SK-N-SH (cell line): ENCODE data around the gene SCTR. TPM values are rescaled to one million over a fixed set of nuclear protein-coding genes. Genes with fewer than 3 reads are reported as not detected.

Source experiments
- CTCF ChIA-PET: fragments of 300-600, 350-600 bp; formaldehyde crosslinking; extraction: SDS; loops from one replicate; lab custom pipeline; 2021; lab: Yijun Ruan, JAX
- POLR2A ChIA-PET: fragments of 350-600 bp; sonication (Branson Sonifier 250); formaldehyde crosslinking; extraction: SDS; loops from one replicate; lab custom pipeline; 2020; ENCODE audit warnings: antibody characterized with exemption, inconsistent platforms; lab: Yijun Ruan, JAX
- DNase-seq: peaks from one replicate; pipeline ENCODE4 v3.0.0; 2012
- H2AFZ ChIP-seq: fragments of 200-600 bp; sonication (generic); 2 replicates; pipeline ENCODE4 v1.8.1; 2016; ENCODE audit warnings: antibody characterized with exemption, mild to moderate bottlenecking, low read depth
- H3F3A ChIP-seq: fragments of 200-600 bp; sonication (generic); replicated peaks from 2 replicates; pipeline ENCODE3; 2016; ENCODE audit warnings: antibody characterized with exemption, mild to moderate bottlenecking; ENCODE audit not compliant: insufficient read depth
- H3K27ac ChIP-seq, 2 experiments: fragments of 200-500 bp in 1 of 2; fragments of 200-600 bp in 1 of 2; sonication (Bioruptor generic) in 1 of 2; sonication (generic), shearing (Covaris generic) in 1 of 2; 2 replicates each; pipeline versions ENCODE4 v1.5.1 to v1.6.1; 2014 to 2016; ENCODE audit warnings: low read depth in 2 of 2, inconsistent platforms in 1 of 2, low read length in 1 of 2, mild to moderate bottlenecking in 1 of 2, mixed read lengths in 1 of 2
- H3K27me3 ChIP-seq: fragments of 200-600 bp; sonication (generic), shearing (Covaris generic); 2 replicates; pipeline ENCODE4 v1.6.1; 2016; ENCODE audit warnings: mixed run types; ENCODE audit not compliant: insufficient read depth
- H3K36me3 ChIP-seq, 2 experiments: fragments of 200-500 bp in 1 of 2; fragments of 200-600 bp in 1 of 2; sonication (Bioruptor generic) in 1 of 2; sonication (generic) in 1 of 2; replicated peaks in 1 of 2; 2 replicates each; pipeline versions ENCODE3 to v1.5.1; 2014 to 2016; ENCODE audit warnings: low read length in 1 of 2, mild to moderate bottlenecking in 1 of 2; ENCODE audit not compliant: insufficient read depth in 2 of 2, control insufficient read depth in 1 of 2
- H3K4me1 ChIP-seq, 2 experiments: fragments of 200-500 bp in 1 of 2; fragments of 200-600 bp in 1 of 2; sonication (Bioruptor generic) in 1 of 2; sonication (generic), shearing (Covaris generic) in 1 of 2; 2 replicates each; pipeline versions ENCODE4 v1.5.1 to v1.6.1; 2014 to 2016; ENCODE audit warnings: low read depth in 1 of 2, low read length in 1 of 2, mixed run types in 1 of 2; ENCODE audit not compliant: insufficient read depth in 2 of 2, control insufficient read depth in 1 of 2
- H3K4me2 ChIP-seq: fragments of 200-600 bp; sonication (generic), shearing (Covaris generic); 2 replicates; pipeline ENCODE4 v1.6.1; 2017; ENCODE audit warnings: mixed run types
- H3K4me3 ChIP-seq, 2 experiments: fragments of 200-500 bp in 1 of 2; fragments of 200-600 bp in 1 of 2; sonication (Bioruptor generic) in 1 of 2; sonication (generic), shearing (Covaris generic) in 1 of 2; 2 replicates each; pipeline versions ENCODE4 v1.5.1 to v1.8.1; 2014 to 2016; ENCODE audit warnings: low read depth in 2 of 2, inconsistent platforms in 1 of 2, low read length in 1 of 2, mild to moderate bottlenecking in 1 of 2, mixed read lengths in 1 of 2, moderate library complexity in 1 of 2
- H3K79me2 ChIP-seq: fragments of 200-600 bp; sonication (generic); 2 replicates; pipeline ENCODE4 v1.8.1; 2017; ENCODE audit warnings: mild to moderate bottlenecking; ENCODE audit not compliant: insufficient read depth
- H3K9ac ChIP-seq: fragments of 200-600 bp; sonication (generic); 2 replicates; pipeline ENCODE4 v1.6.1; 2017; ENCODE audit warnings: mixed run types
- H3K9me2 ChIP-seq: fragments of 200-600 bp; sonication (generic); 2 replicates; pipeline ENCODE4 v1.6.1; 2017; ENCODE audit warnings: mixed run types
- H3K9me3 ChIP-seq: fragments of 200-600 bp; sonication (generic); 2 replicates; pipeline ENCODE4 v1.6.1; 2017; ENCODE audit warnings: mixed run types, mild to moderate bottlenecking, moderate library complexity
- H4K20me1 ChIP-seq: fragments of 200-600 bp; sonication (generic); 2 replicates; pipeline ENCODE4 v1.6.1; 2017; ENCODE audit warnings: mild to moderate bottlenecking, mixed run types; ENCODE audit not compliant: insufficient read depth
- ELF1 ChIP-seq: IDR thresholded peaks from 2 replicates; pipeline ENCODE4 v1.4.0; 2012
- EZH2phosphoT487 ChIP-seq: fragments of 200-600 bp; sonication (generic); IDR thresholded peaks from 2 replicates; pipeline ENCODE4 v1.6.1; 2017; ENCODE audit warnings: low read depth, mixed run types, mild to moderate bottlenecking, antibody characterized with exemption, moderate library complexity, borderline replicate concordance
- FOXJ3 ChIP-seq: sonication (generic); formaldehyde crosslinking; IDR thresholded peaks from 2 replicates; pipeline ENCODE4 v1.5.1; 2020; ENCODE audit warnings: mild to moderate bottlenecking, missing genetic modification reagents
- FOXM1 ChIP-seq: IDR thresholded peaks from 2 replicates; pipeline ENCODE4 v1.4.0; 2012; ENCODE audit warnings: low read depth, mild to moderate bottlenecking
- GABPA ChIP-seq: IDR thresholded peaks from 2 replicates; pipeline ENCODE4 v1.4.0; 2012; ENCODE audit warnings: low read depth, mild to moderate bottlenecking
- MEF2A ChIP-seq: IDR thresholded peaks from 2 replicates; pipeline ENCODE4 v1.4.0; 2012; ENCODE audit warnings: low read depth, borderline replicate concordance
- NFIC ChIP-seq: IDR thresholded peaks from 2 replicates; pipeline ENCODE4 v1.4.0; 2012; ENCODE audit warnings: borderline replicate concordance
- TAF1 ChIP-seq: IDR thresholded peaks from 2 replicates; pipeline ENCODE4 v1.6.1; 2012; ENCODE audit warnings: low read depth, mild to moderate bottlenecking, low read length, moderate library complexity, borderline replicate concordance
- TCF12 ChIP-seq: IDR thresholded peaks from 2 replicates; pipeline ENCODE4 v1.4.0; 2012
- WGBS: methylation state at CpG from one replicate; pipeline ENCODE4 v1.1.6; 2017; ENCODE audit warnings: low lambda C conversion rate; 5-methylcytosine and 5-hydroxymethylcytosine counted together
- polyA plus RNA-seq, 3 experiments: library from polyadenylated mRNA; depleted of rRNA; stranded (reverse); fragments of >200 nt; gene quantifications; 2 replicates each; pipeline ENCODE4 v1.2.3, GENCODE V29; 2012
- TF ChIP-seq, protein P1 (sequence below): IDR thresholded peaks from 2 replicates; pipeline ENCODE4 v1.4.0; 2012; ENCODE audit warnings: low read depth
- TF ChIP-seq, protein P2 (sequence below): fragments of 200-600 bp; sonication (generic); IDR thresholded peaks from 2 replicates; pipeline ENCODE4 v1.6.1; 2017; ENCODE audit warnings: antibody characterized with exemption, mild to moderate bottlenecking, moderate library complexity
- TF ChIP-seq, protein P3 (sequence below): fragments of 150-350 bp; IDR thresholded peaks from 2 replicates; pipeline ENCODE4 v1.6.1; 2016; ENCODE audit warnings: mild to moderate bottlenecking, low read depth, low read length
- TF ChIP-seq, protein P4 (sequence below): IDR thresholded peaks from 2 replicates; pipeline ENCODE4; 2012

SCTR gene
- polyA plus RNA-seq, 1 of the 3 experiments (the other 2 are of a cell fraction): not detected

DNA sequence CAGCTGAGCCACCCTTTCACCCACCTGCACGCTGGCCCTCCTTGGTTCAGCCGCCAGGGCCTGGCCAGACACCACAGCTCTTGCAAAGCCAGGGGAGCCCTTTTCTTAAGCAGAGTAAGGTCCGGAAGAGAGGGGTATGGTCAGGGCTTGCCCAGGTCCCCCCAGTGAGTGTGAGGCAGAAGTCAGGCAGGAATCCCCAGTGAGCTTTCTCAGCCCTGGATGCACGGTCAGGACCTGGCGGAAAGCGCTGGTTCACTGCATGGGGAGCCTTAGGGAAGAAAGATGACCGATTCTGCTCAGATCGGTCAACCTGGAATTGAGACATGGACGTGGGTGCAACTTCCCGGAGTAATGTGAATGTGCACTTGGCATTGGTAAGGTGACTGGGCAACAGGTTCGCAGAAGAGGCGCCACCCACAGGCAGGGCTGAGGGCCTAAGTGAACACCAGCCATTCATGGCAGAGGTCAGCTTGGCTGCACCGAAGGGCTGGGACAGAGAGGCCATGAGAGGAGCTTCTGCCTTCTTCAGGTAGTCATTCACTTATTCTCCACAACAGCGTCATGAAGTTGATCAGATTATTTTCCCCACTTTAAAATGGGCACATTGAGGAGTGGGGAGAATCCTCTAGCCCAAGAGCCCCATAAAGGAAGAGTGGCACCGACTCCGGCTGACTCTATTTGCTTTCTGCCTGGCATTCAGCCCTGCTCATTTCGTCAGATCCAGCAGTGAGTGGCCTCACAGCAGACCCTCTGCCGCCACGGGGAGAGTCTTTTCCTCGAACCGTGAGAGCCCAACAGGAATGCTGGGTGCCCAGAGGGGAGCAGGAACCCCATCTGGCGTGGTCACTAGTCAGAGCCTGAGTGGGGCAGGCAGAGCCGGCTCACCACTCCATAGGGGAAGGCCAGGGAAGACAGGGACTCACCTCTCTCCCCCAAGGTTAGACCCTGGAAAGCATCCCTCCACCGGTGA lies 35.8 kb downstream of the SCTR start:
- peaks cover 0 to 41% of the 10 kb centered on the region in 2 experiments; a peak in 1 of 4 replicates for H3K4me1 ChIP-seq
- H3K27ac ChIP-seq: no peak overlapping the region
- H3F3A ChIP-seq: no peaks in the 10 kb centered on the region
- no peaks in the 10 kb centered on the region for H3K9me3 ChIP-seq
- ChIA-PET POLR2A (no interaction called here), CTCF (interaction anchor here (0.6 to 8.1 kb wide), 3 partner anchors 12 to 93 kb away, joined by 3 to 85 read pairs (median 3); no protein-coding TSS in a partner anchor)
- no peak overlapping the region for H3K4me3 ChIP-seq
- no peaks in the 10 kb centered on the region for H3K27me3 ChIP-seq
- no peak overlapping the region for H3K9ac ChIP-seq
- no peaks in the 10 kb centered on the region for H3K79me2 ChIP-seq
- 83% methylated on average over 21 of the region's 24 CpGs for WGBS
- no peaks in the 10 kb centered on the region for H3K9me2 ChIP-seq
- no peaks in the 10 kb centered on the region for H3K36me3 ChIP-seq
- no peak overlapping the region for H2AFZ ChIP-seq
- H3K4me2 ChIP-seq: no peak overlapping the region
- DNase-seq: no peak
- H4K20me1 ChIP-seq: no peaks in the 10 kb centered on the region
- no peak for TF ChIP-seq FOXM1
- TF ChIP-seq, protein P1, sequence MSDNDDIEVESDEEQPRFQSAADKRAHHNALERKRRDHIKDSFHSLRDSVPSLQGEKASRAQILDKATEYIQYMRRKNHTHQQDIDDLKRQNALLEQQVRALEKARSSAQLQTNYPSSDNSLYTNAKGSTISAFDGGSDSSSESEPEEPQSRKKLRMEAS: no peak
- no peak for TF ChIP-seq TCF12
- TF ChIP-seq GABPA: no peak
- no peak for TF ChIP-seq EZH2phosphoT487
- TF ChIP-seq, protein P2, sequence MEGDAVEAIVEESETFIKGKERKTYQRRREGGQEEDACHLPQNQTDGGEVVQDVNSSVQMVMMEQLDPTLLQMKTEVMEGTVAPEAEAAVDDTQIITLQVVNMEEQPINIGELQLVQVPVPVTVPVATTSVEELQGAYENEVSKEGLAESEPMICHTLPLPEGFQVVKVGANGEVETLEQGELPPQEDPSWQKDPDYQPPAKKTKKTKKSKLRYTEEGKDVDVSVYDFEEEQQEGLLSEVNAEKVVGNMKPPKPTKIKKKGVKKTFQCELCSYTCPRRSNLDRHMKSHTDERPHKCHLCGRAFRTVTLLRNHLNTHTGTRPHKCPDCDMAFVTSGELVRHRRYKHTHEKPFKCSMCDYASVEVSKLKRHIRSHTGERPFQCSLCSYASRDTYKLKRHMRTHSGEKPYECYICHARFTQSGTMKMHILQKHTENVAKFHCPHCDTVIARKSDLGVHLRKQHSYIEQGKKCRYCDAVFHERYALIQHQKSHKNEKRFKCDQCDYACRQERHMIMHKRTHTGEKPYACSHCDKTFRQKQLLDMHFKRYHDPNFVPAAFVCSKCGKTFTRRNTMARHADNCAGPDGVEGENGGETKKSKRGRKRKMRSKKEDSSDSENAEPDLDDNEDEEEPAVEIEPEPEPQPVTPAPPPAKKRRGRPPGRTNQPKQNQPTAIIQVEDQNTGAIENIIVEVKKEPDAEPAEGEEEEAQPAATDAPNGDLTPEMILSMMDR: no peak
- no peak for TF ChIP-seq NFIC
- no peak for TF ChIP-seq FOXJ3
- TF ChIP-seq TAF1: no peak
- TF ChIP-seq ELF1: no peak
- TF ChIP-seq, protein P3, sequence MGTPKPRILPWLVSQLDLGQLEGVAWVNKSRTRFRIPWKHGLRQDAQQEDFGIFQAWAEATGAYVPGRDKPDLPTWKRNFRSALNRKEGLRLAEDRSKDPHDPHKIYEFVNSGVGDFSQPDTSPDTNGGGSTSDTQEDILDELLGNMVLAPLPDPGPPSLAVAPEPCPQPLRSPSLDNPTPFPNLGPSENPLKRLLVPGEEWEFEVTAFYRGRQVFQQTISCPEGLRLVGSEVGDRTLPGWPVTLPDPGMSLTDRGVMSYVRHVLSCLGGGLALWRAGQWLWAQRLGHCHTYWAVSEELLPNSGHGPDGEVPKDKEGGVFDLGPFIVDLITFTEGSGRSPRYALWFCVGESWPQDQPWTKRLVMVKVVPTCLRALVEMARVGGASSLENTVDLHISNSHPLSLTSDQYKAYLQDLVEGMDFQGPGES: no peak
- TF ChIP-seq MEF2A: no peak
- TF ChIP-seq, protein P4, sequence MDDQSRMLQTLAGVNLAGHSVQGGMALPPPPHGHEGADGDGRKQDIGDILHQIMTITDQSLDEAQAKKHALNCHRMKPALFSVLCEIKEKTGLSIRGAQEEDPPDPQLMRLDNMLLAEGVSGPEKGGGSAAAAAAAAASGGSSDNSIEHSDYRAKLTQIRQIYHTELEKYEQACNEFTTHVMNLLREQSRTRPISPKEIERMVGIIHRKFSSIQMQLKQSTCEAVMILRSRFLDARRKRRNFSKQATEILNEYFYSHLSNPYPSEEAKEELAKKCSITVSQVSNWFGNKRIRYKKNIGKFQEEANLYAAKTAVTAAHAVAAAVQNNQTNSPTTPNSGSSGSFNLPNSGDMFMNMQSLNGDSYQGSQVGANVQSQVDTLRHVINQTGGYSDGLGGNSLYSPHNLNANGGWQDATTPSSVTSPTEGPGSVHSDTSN: no peak
